Neuronal stem cell (in vitro differentiated cells): ENCODE results near the gene DCAF11.

Experiments
- DNase-seq: peaks from one replicate; pipeline ENCODE4 v3.0.0-alpha.2; 2013; ENCODE audit warnings: low spot score
- H2AFZ ChIP-seq: one replicate; pipeline ENCODE4 v1.6.1; 2013; ENCODE audit warnings: mild to moderate bottlenecking, low read length, inconsistent platforms
- H2AK5ac ChIP-seq: 2 replicates; pipeline ENCODE4 v1.6.1; 2013; ENCODE audit warnings: low read depth, mild to moderate bottlenecking, inconsistent platforms, low read length, moderate library complexity, mixed read lengths
- H2BK120ac ChIP-seq: 2 replicates; pipeline ENCODE4 v1.6.1; 2013; ENCODE audit warnings: low read depth, mild to moderate bottlenecking, inconsistent platforms, low read length, moderate library complexity, mixed read lengths
- H2BK12ac ChIP-seq: one replicate; pipeline ENCODE4 v1.6.1; 2013; ENCODE audit warnings: low read length, inconsistent platforms
- H2BK15ac ChIP-seq: 2 replicates; pipeline ENCODE4 v1.6.1; 2013; ENCODE audit warnings: mild to moderate bottlenecking, low read length, inconsistent platforms, mixed read lengths
- H2BK5ac ChIP-seq: one replicate; pipeline ENCODE4 v1.6.1; 2013; ENCODE audit warnings: inconsistent platforms, mild to moderate bottlenecking, low read length, moderate library complexity
- H3K14ac ChIP-seq: one replicate; pipeline ENCODE4 v1.6.1; 2013; ENCODE audit warnings: low read length, inconsistent platforms
- H3K18ac ChIP-seq: 2 replicates; pipeline ENCODE4 v1.6.1; 2013; ENCODE audit warnings: low read length, inconsistent platforms
- H3K23ac ChIP-seq: 2 replicates; pipeline ENCODE4 v1.6.1; 2013; ENCODE audit warnings: low read depth, mild to moderate bottlenecking, mixed read lengths, low read length, inconsistent platforms; ENCODE audit not compliant: poor library complexity
- H3K27ac ChIP-seq: replicated peaks from 3 replicates; pipeline ENCODE4 v1.5.1; 2013; ENCODE audit warnings: low read length, inconsistent platforms
- H3K27me3 ChIP-seq, 3 experiments: 2 replicates each; pipeline ENCODE4 v1.6.1; 2013; ENCODE audit warnings: low read length in 3 of 3, mild to moderate bottlenecking in 2 of 3, inconsistent platforms in 1 of 3, low read depth in 1 of 3, mixed read lengths in 1 of 3, moderate library complexity in 1 of 3; ENCODE audit not compliant: control insufficient read depth in 3 of 3, insufficient read depth in 3 of 3
- H3K36me3 ChIP-seq, 2 donors: replicated peaks in 1 of 2; 2 replicates each; pipeline ENCODE4 v1.6.1; 2013; ENCODE audit warnings: low read length in 2 of 2; ENCODE audit not compliant: control insufficient read depth in 2 of 2, insufficient read depth in 2 of 2
- H3K4ac ChIP-seq: 2 replicates; pipeline ENCODE4 v1.6.1; 2013; ENCODE audit warnings: inconsistent platforms, mild to moderate bottlenecking, low read length, moderate library complexity
- H3K4me1 ChIP-seq, 2 donors: 1 replicate in 1 of 2; 2 replicates in 1 of 2; pipeline ENCODE4 v1.6.1; 2013; ENCODE audit warnings: low read length in 2 of 2, low read depth in 1 of 2; ENCODE audit not compliant: control insufficient read depth in 2 of 2, insufficient read depth in 1 of 2
- H3K4me2 ChIP-seq: one replicate; pipeline ENCODE4 v1.6.1; 2013; ENCODE audit warnings: mild to moderate bottlenecking, low read length, inconsistent platforms; ENCODE audit not compliant: insufficient read depth, poor library complexity, severe bottlenecking
- H3K4me3 ChIP-seq, 2 donors: 2 replicates each; pipeline ENCODE4 v1.5.1; 2013; ENCODE audit warnings: low read length in 2 of 2, mild to moderate bottlenecking in 2 of 2, inconsistent platforms in 1 of 2, moderate library complexity in 1 of 2
- H3K79me1 ChIP-seq: one replicate; pipeline ENCODE4 v1.6.1; 2013; ENCODE audit warnings: low read depth, mild to moderate bottlenecking, inconsistent platforms, low read length, moderate library complexity
- H3K9ac ChIP-seq: one replicate; pipeline ENCODE4 v1.6.1; 2013; ENCODE audit warnings: mild to moderate bottlenecking, low read depth, low read length, inconsistent platforms; ENCODE audit not compliant: poor library complexity
- H3K9me3 ChIP-seq, 2 donors: replicated peaks in 1 of 2; 2 replicates each; pipeline versions ENCODE3 to v1.6.1; 2013; ENCODE audit warnings: low read length in 2 of 2, mild to moderate bottlenecking in 2 of 2, inconsistent platforms in 1 of 2, low read depth in 1 of 2, mixed read lengths in 1 of 2, moderate library complexity in 1 of 2; ENCODE audit not compliant: control insufficient read depth in 2 of 2, insufficient read depth in 1 of 2
- H4K8ac ChIP-seq: one replicate; pipeline ENCODE4 v1.6.1; 2013; ENCODE audit warnings: low read depth, mild to moderate bottlenecking, inconsistent platforms, low read length, moderate library complexity
- H4K91ac ChIP-seq: one replicate; pipeline ENCODE4 v1.6.1; 2013; ENCODE audit warnings: low read length, low read depth, mild to moderate bottlenecking, inconsistent platforms; ENCODE audit not compliant: poor library complexity
- WGBS, 2 donors: extraction: QIAGEN DNeasy Blood & Tissue Kit; methylation state at CpG; one replicate each; pipeline ENCODE4 v1.1.7; 2013; ENCODE audit warnings: missing lambda C conversion rate in 2 of 2, mixed read lengths in 1 of 2; ENCODE audit not compliant: insufficient read length in 2 of 2, insufficient replicate concordance in 1 of 2; ENCODE audit errors: extremely low coverage in 2 of 2; 5-methylcytosine and 5-hydroxymethylcytosine counted together

The DCAF11 gene

GRCh38 chr14:24094841-24095270, 19.7 kb upstream of the DCAF11 start:
- no peak overlapping the region for H3K4ac ChIP-seq
- peak overlapping the region; percentile 95 for H3K18ac ChIP-seq
- H2BK120ac ChIP-seq = peak overlapping the region; percentile 81
- H3K79me1 ChIP-seq = no peaks in the 10 kb centered on the region
- peak overlapping the region; percentile 64 for H3K14ac ChIP-seq
- no peak overlapping the region for H4K91ac ChIP-seq
- peak overlapping the region; percentile 83 for H3K4me2 ChIP-seq
- no peaks in the 10 kb centered on the region for H3K9me3 ChIP-seq
- no peak overlapping the region for H3K23ac ChIP-seq
- no peaks in the 10 kb centered on the region for H3K27me3 ChIP-seq
- peaks cover 14% of the 10 kb centered on the region in 2 donors for H3K4me1 ChIP-seq
- H3K4me3 ChIP-seq = peak overlapping the region; percentile 73 to 92
- no peak overlapping the region for H2BK12ac ChIP-seq
- H2AFZ ChIP-seq = peak overlapping the region; percentile 97
- H4K8ac ChIP-seq = peak overlapping the region; percentile 29
- H2AK5ac ChIP-seq = peak overlapping the region; percentile 64
- peaks cover 16 to 17% of the 10 kb centered on the region in 2 donors for H3K36me3 ChIP-seq
- H2BK15ac ChIP-seq = peak overlapping the region; percentile 79
- H2BK5ac ChIP-seq = peak overlapping the region; percentile 66
- no peak overlapping the region for H3K27ac ChIP-seq
- no CpG with 5 or more reads among the region's 14 CpGs for WGBS, 2 donors
- peak overlapping the region; percentile 91 for H3K9ac ChIP-seq
- DNase-seq = no peak

DNA sequence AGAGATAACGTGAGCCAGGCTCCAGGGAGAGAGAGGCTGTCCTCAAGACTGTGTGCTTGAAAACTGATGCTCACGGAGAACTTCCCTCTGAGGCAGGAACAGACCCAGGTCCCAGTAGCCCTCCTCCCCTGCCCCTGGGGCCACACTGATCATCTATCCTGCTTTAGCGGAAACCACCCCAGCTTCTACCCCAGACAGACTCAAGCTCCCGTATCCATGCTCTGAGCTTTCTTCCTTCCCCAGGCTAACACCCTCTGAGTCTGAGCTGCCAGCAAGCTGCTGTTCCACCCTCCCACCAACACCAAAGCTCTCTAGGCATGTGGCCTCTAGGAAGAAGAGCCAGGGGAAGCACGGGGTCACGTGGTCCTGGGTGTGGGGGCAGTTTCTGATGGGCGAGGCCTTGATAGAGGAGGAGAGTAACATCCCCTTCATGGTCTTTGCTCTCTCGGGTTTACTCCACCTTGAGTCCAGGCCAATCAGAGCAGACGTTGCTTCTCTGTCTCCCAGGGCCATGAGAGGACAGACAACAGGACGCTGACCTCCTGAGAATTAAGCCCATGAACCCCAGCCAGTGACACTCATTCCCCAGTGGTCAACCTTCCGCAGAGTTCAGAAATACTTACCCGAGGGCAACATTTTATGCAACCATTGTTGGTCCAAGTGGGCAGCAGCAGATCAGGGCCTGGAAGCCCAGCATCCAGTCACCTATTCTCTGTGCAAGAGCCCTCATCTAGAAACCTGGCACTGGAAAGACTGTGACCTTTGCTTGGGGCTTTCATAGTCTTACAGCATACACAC, 19.1 kb upstream of the DCAF11 start:
- H3K14ac ChIP-seq = no peak overlapping the region
- peaks cover 18 to 23% of the 10 kb centered on the region in 2 donors for H3K36me3 ChIP-seq
- H3K4me2 ChIP-seq = peak overlapping the region; percentile 83
- H2AFZ ChIP-seq = peak overlapping the region; percentile 97
- H3K23ac ChIP-seq = no peak overlapping the region
- DNase-seq = no peak
- peaks cover 11% of the 10 kb centered on the region in 2 donors for H3K4me1 ChIP-seq
- H2BK120ac ChIP-seq = no peak overlapping the region
- no CpG with 5 or more reads among the region's 12 CpGs for WGBS, 2 donors
- H3K4ac ChIP-seq = no peak overlapping the region
- H3K27ac ChIP-seq = no peak overlapping the region
- no peaks in the 10 kb centered on the region for H3K9me3 ChIP-seq
- peak overlapping the region; percentile 17 for H2BK15ac ChIP-seq
- no peak overlapping the region for H3K9ac ChIP-seq
- H2BK5ac ChIP-seq = peak overlapping the region; percentile 4
- H4K8ac ChIP-seq = no peak overlapping the region
- H4K91ac ChIP-seq = no peak overlapping the region
- peak overlapping the region; percentile 18 for H2AK5ac ChIP-seq
- no peaks in the 10 kb centered on the region for H3K27me3 ChIP-seq
- H3K4me3 ChIP-seq = peak overlapping the region; percentile 73 to 92
- H3K79me1 ChIP-seq = no peaks in the 10 kb centered on the region
- H3K18ac ChIP-seq = peak overlapping the region; percentile 95
- no peak overlapping the region for H2BK12ac ChIP-seq

DNA sequence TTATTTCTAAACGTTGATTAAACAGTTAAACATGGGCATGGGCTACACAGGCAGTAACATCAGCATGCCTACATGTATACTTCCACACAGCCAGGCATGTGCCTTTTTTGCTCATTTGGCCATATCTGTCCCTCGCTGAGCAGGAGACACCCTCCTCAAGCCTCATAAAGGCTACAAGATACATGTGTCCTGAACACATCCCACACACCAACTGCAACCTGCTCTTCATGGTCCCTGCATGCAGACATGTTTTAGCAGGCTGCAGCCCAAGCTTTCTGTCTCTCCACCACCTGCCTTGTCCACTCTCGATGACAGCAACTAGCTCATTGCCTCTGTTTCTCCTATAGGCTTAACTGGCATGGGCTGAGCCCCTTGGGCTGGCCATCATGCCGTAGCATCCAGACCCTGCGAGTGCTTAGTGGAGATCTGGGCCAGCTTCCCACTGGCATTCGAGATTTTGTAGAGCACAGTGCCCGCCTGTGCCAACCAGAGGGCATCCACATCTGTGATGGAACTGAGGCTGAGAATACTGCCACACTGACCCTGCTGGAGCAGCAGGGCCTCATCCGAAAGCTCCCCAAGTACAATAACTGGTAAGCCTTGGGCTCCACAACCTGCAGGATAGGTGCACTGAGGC, 17.9 kb upstream of the DCAF11 start:
- no peak overlapping the region for H4K8ac ChIP-seq
- H2BK15ac ChIP-seq = no peak overlapping the region

More for the DNA sequence above, 17.9 kb upstream of the DCAF11 start:
- no peak overlapping the region for H3K4me3 ChIP-seq
- whole genome bisulfite sequencing, 2 donors = no CpG with 5 or more reads among the region's 8 CpGs
- H2BK12ac ChIP-seq = no peak overlapping the region
- no peak overlapping the region for H3K23ac ChIP-seq
- H3K36me3 ChIP-seq = peaks cover 18 to 31% of the 10 kb centered on the region in 2 donors
- H3K4me1 ChIP-seq = peaks cover 11% of the 10 kb centered on the region in 2 donors
- H2BK5ac ChIP-seq = no peak overlapping the region
- no peak overlapping the region for H4K91ac ChIP-seq
- H3K27me3 ChIP-seq = no peaks in the 10 kb centered on the region
- no peak overlapping the region for H3K18ac ChIP-seq
- H3K4me2 ChIP-seq = no peak overlapping the region
- no peak overlapping the region for H2AK5ac ChIP-seq
- DNase-seq = no peak
- no peaks in the 10 kb centered on the region for H3K9me3 ChIP-seq
- H3K9ac ChIP-seq = no peak overlapping the region
- H3K79me1 ChIP-seq = no peaks in the 10 kb centered on the region
- H3K4ac ChIP-seq = no peak overlapping the region
- H3K27ac ChIP-seq = no peak overlapping the region
- H3K14ac ChIP-seq = no peak overlapping the region
- H2BK120ac ChIP-seq = no peak overlapping the region
- H2AFZ ChIP-seq = no peak overlapping the region
